Breast epithelium (tissue), 4 donors: ENCODE results near the gene SYDE2. TPM values are rescaled to one million over a fixed set of nuclear protein-coding genes. Genes with fewer than 3 reads are reported as not detected.

Experiments
- DNase-seq, 2 donors: peaks; one replicate each; pipeline ENCODE4 v3.0.0-alpha.2; 2019; ENCODE audit warnings: low spot score in 2 of 2
- H3K27ac ChIP-seq, 2 donors: fragments of 200-600 bp; sonication (generic) in 1 of 2; one replicate each; pipeline ENCODE4 v1.5.1; 2016 to 2019; ENCODE audit warnings: mild to moderate bottlenecking in 1 of 2
- H3K27me3 ChIP-seq, 2 donors: fragments of 200-600 bp; sonication (generic) in 1 of 2; one replicate each; pipeline versions ENCODE4 v1.5.1 to v1.6.0; 2017 to 2019; ENCODE audit warnings: control low read depth in 1 of 2, mild to moderate bottlenecking in 1 of 2
- H3K36me3 ChIP-seq: fragments of 200-600 bp; one replicate; pipeline ENCODE4 v1.5.1; 2019
- H3K4me1 ChIP-seq, 2 donors: fragments of 200-600 bp; sonication (generic); one replicate each; pipeline ENCODE4 v1.5.1; 2016 to 2019; ENCODE audit warnings: control low read depth in 1 of 2
- H3K4me3 ChIP-seq, 3 donors: fragments of 200-600 bp; sonication (generic); 1 replicate in 2 of 3; 2 replicates in 1 of 3; pipeline ENCODE4 v1.5.1; 2016 to 2019; ENCODE audit warnings: mild to moderate bottlenecking in 3 of 3, moderate library complexity in 2 of 3
- H3K9me3 ChIP-seq, 2 donors: fragments of 200-600 bp; sonication (generic) in 1 of 2; one replicate each; pipeline ENCODE4 v1.5.1; 2016 to 2019; ENCODE audit warnings: control low read depth in 1 of 2
- POLR2A ChIP-seq: fragments of 450-650 bp; IDR thresholded peaks from one replicate; pipeline ENCODE4 v1.6.1; 2016; ENCODE audit warnings: antibody characterized with exemption, mild to moderate bottlenecking, moderate library complexity
- POLR2AphosphoS5 ChIP-seq, 3 donors: sonication (generic); formaldehyde crosslinking; IDR thresholded peaks; one replicate each; pipeline ENCODE4 v1.6.1; 2017; ENCODE audit warnings: antibody characterized with exemption in 3 of 3
- intact Hi-C: fragments of 100-400 bp; cut with DNase I; formaldehyde crosslinking; loops from one replicate; pipeline ENCODE4 v1.15.1; 2023; ENCODE audit warnings: low total_unique reads
- total RNA-seq, 3 donors: library from RNA; depleted of rRNA; stranded (reverse); fragments of >200 nt; gene quantifications; one replicate each; pipeline ENCODE4 v1.1.0, GENCODE V29; 2016
- TF ChIP-seq, protein P1 (sequence below), 3 donors: fragments of 450-650 bp; IDR thresholded peaks; one replicate each; pipeline ENCODE4 v1.5.1; 2016 to 2017; ENCODE audit warnings: antibody characterized with exemption in 3 of 3, mild to moderate bottlenecking in 3 of 3, moderate library complexity in 3 of 3

The SYDE2 gene
- total RNA-seq, 3 donors from 2014 or later: 10.6 to 26.5 (median 15.4) TPM

DNA sequence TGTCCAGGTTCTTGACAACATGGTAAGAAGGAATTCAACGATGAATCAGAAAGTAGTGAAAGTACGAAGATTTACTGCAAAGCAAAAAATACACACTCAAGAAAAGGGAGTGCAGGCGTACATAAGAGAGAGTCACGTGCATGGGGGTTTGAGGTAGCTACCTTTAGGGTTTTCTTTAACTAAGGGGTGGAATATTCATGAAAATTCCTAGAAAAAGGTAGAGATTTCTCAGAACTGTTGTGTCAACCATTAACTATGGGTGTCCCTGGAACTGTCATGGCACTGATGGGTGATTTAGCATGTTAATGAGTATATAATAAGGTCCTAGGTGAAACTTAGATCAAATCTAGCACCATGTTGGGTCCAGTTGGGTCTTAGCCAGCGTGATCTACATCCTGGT lies 22.5 kb upstream of the SYDE2 start:
- H3K4me3 ChIP-seq: no peak overlapping the region
- intact Hi-C loops: no loop called here
- H3K4me1 ChIP-seq: peaks cover 0 to 9% of the 10 kb centered on the region in 2 donors
- TF ChIP-seq POLR2A: no peak
- TF ChIP-seq, protein P1, sequence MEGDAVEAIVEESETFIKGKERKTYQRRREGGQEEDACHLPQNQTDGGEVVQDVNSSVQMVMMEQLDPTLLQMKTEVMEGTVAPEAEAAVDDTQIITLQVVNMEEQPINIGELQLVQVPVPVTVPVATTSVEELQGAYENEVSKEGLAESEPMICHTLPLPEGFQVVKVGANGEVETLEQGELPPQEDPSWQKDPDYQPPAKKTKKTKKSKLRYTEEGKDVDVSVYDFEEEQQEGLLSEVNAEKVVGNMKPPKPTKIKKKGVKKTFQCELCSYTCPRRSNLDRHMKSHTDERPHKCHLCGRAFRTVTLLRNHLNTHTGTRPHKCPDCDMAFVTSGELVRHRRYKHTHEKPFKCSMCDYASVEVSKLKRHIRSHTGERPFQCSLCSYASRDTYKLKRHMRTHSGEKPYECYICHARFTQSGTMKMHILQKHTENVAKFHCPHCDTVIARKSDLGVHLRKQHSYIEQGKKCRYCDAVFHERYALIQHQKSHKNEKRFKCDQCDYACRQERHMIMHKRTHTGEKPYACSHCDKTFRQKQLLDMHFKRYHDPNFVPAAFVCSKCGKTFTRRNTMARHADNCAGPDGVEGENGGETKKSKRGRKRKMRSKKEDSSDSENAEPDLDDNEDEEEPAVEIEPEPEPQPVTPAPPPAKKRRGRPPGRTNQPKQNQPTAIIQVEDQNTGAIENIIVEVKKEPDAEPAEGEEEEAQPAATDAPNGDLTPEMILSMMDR (IDR thresholded peaks at IDR 0.05): no peak
- no peak for TF ChIP-seq POLR2AphosphoS5 (IDR thresholded peaks at IDR 0.05)
- no peaks in the 10 kb centered on the region for H3K36me3 ChIP-seq
- H3K27me3 ChIP-seq: no peaks in the 10 kb centered on the region
- H3K9me3 ChIP-seq: no peaks in the 10 kb centered on the region
- no peak for DNase-seq
- H3K27ac ChIP-seq: no peak overlapping the region

DNA sequence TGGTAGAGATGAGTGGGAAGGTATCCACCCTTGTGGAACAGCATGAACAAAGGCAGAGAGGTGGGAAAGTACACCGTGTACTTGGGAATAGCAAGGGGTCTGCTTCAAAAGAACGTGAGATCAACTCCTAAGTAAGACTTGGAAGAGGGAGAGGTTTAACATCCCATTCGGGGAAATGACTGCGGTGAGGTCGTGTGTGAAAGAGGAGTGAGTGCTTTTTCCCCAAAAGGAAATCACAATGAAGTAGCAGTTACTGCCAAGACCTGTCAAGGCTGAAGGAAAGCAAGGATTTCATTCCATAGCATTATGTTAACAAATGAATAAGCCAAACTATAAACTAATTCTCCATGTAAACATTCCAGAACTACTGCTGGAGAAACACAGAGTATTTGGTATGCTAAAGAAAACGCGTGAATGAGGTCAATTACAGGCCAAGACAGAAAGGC lies 20.0 kb upstream of the SYDE2 start:
- no peaks in the 10 kb centered on the region for H3K36me3 ChIP-seq
- H3K9me3 ChIP-seq: no peaks in the 10 kb centered on the region
- intact Hi-C loops: no loop called here
- H3K4me1 ChIP-seq: peaks cover 0 to 9% of the 10 kb centered on the region in 2 donors
- no peak for DNase-seq
- H3K27ac ChIP-seq: no peak overlapping the region
- no peak overlapping the region for H3K4me3 ChIP-seq
- H3K27me3 ChIP-seq: no peaks in the 10 kb centered on the region
- TF ChIP-seq, protein P1 (IDR thresholded peaks at IDR 0.05): no peak
- TF ChIP-seq POLR2AphosphoS5 (IDR thresholded peaks at IDR 0.05) (no peak), POLR2A (no peak)

DNA sequence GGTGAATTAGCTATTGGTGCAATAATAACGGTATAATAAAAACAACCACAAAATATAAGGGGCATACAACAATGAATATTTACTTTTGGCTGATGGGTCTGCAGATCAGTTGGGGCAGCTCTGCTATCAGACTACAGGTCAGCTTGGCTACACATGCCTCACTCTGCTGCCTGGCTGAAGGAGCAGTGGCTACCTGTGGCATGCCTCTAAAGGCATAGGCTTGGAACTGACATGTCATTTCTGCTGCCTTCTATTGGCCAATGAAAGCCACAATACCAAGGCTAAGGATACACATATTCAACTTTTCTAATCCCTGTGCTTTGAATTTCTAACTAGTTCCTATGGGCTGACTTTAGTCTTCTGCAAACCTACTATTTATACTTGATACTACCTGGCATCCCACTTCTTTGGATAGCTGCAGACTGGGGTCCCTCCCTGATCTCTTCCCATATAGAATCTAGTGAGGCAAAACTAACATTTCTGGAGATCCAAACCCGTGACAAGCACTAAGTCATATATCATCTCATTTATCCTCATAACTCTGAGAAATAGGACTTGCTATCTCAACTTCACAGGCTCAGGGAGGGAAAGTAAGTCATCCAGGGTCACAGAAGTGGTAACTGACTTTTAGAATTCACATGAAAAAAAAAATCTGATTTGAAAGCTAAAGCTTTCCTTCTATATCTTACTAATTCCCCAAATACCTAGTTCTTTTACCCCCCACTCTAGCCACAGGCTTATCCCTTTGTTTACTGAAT lies 19.2 kb upstream of the SYDE2 start:
- Histone ChIP-seq H3K36me3 (no peaks in the 10 kb centered on the region), H3K9me3 (no peaks in the 10 kb centered on the region), H3K27ac (no peak overlapping the region), H3K4me3 (no peak overlapping the region), H3K4me1 (peaks cover 0 to 2% of the 10 kb centered on the region in 2 donors), H3K27me3 (no peaks in the 10 kb centered on the region)
- intact Hi-C loops: no loop called here
- DNase-seq: no peak
- TF ChIP-seq POLR2A (no peak), POLR2AphosphoS5 (IDR thresholded peaks at IDR 0.05) (no peak)
- TF ChIP-seq, protein P1 (IDR thresholded peaks at IDR 0.05): no peak

DNA sequence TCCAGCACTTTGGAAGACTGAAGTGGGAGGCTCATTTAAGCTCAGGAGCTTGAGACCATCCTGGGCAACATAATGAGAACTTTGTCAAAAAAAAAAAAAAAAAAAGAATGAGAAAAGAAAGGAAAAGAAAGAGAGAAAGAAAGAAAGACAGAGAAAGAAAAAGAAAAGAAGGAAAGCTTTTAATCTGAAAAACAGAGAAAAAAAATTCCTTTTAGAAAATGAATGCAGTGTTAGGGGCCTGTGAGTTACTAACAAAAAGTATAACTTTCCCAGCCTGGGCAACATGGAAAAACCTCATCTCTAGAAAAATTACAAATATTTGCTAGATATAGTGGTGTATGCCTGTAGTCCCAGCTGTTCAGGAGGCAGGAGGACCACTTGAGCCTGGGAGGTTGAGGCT lies 15.9 kb upstream of the SYDE2 start:
- Histone ChIP-seq H3K36me3 (no peaks in the 10 kb centered on the region), H3K27me3 (no peaks in the 10 kb centered on the region), H3K27ac (no peak overlapping the region), H3K4me1 (no peaks in the 10 kb centered on the region), H3K4me3 (no peak overlapping the region), H3K9me3 (no peaks in the 10 kb centered on the region)
- no peak for DNase-seq
- intact Hi-C loops: no loop called here
- TF ChIP-seq POLR2A (no peak), POLR2AphosphoS5 (IDR thresholded peaks at IDR 0.05) (no peak)
- TF ChIP-seq, protein P1 (IDR thresholded peaks at IDR 0.05): no peak

DNA sequence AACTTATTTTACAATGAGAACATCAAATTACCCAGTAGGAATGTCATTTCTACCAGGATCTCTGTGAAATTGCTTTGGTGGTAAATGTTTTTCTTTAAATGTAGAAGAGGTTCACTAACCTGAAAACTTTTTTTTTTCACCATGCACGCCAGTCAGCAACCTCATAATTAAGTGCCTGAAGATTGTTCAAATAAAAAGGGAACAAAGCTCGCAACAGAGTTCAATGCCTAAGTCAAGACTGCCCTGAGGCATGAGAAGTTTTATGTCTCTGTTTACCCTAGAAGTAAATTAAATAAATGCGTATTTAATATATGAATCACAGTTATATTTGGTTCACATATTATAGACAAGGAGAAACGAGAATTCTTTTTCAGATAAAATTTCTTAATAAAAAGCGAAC lies 13.8 kb upstream of the SYDE2 start:
- Histone ChIP-seq H3K27me3 (no peaks in the 10 kb centered on the region), H3K36me3 (no peaks in the 10 kb centered on the region), H3K9me3 (no peaks in the 10 kb centered on the region), H3K4me3 (no peak overlapping the region), H3K4me1 (no peaks in the 10 kb centered on the region), H3K27ac (no peak overlapping the region)
- no peak for DNase-seq
- intact Hi-C loops: no loop called here
- no peak for TF ChIP-seq POLR2A
- TF ChIP-seq POLR2AphosphoS5 (IDR thresholded peaks at IDR 0.05): no peak
- TF ChIP-seq, protein P1 (IDR thresholded peaks at IDR 0.05): no peak
